HG02763 (cell line): ENCODE data around the gene TMEM59.

Source experiments
- ATAC-seq: cut with Tn5 transposase; IDR thresholded peaks from one replicate; pipeline ENCODE4 v1.9.1; 2021; ENCODE audit warnings: mild to moderate bottlenecking, moderate library complexity; ENCODE audit not compliant: unreplicated experiment

TMEM59 gene

DNA sequence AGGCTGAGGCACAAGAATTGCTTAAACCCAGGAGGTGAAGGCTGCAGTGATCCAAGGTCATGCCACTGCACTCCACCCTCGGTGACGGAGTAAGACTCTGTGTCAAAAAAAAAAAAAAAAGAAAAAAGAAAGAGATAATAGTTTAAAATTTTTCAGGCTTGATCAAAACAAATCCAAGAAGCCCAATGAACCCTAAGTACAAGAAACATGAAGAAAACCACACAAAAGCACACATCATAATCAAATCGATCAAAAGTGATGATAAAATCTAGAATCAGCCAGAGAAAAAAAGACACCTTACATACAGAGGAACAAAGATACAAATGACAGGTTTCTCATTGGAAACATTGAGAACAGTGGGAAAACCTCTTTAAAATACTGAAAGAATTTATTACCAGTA is 66.5 kb downstream of the TMEM59 start:
- ATAC-seq = no peak

DNA sequence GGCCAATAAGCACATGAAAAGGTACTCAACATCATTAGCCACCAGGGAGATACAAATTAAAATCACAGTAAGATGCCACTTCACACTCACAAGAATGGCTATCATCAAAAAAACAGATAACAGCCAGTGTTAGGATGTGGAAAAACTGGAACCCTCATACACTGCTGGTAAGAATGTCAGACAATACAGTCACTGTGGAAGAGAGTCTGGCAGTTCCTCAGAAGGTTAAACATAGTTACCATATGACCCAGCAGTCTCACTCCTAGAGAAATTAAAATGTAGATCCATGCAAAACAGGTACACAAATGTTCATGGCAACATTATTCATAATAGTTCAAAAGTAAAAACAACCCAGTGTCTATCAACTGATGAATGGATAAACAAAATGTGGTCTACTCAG is 68.3 kb downstream of the TMEM59 start:
- no peak for ATAC-seq

DNA sequence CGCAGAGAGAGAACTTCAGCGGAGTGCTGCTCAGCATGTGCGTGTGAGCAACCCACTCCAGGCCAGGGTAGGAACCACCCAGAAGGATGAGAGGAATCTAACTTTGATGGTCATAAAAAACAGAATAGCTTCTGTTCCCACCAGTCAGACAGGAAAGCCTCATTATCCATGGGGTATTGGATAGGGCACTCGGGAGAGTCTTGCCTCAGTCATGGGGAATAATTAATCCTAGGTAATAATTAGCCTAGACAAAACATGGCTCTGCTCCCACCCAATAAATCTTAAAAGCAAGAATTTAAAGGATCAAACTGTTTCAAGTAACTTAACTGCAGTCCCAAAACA is 70.3 kb downstream of the TMEM59 start:
- ATAC-seq = no peak

DNA sequence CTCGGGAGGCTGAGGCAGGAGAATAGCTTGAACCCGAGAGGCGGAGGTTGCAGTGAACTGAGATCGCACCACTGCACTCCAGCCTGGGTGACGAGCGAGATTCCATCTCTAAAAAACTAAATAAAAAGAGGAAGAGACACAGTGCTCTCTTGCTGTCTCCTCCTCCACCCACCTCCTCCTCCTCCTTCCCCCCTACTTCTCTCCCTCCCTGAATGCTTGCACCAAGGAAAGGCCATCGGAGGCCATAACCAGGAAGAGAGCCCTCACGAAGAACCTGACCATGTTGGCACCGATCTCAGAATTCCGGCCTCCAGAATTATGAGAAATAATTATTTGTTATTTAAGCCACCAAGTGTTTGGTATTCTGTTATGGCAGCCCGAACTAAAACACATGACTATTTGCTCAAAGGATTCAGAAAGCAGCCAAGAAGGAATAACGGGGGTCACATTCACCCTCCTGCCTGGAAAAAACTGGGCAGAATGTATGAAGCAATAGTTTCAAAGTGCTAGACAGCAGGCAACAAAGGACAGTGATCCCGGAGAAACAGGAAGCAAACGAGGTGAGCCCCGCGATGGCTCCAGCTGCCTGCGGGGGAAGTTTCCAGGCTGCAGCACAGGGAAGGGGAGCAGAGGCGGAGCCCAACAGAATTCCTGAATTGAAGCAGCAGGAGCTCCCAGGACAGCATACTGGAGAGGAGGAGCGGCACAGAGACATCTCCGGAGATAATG is 70.8 kb downstream of the TMEM59 start:
- ATAC-seq = no peak

DNA sequence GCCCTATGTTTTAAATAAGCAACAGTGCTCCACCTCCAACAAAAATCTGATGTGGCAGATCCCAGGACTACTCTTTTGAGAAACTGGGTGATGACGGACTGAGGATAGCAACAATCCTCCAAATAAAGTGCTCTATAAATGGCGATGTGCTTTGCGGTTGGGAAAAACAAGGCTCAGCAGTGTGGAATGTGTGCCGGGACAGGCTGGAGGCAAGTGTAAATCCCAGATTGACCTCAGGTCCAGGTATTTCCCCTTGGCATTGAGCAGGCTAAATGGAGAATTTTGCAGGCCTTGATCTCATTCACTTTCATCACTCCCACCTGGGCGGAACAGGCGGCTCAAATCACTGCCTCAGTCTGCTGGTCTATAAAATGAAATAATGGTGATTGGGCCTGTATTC is 71.8 kb downstream of the TMEM59 start:
- no peak for ATAC-seq

DNA sequence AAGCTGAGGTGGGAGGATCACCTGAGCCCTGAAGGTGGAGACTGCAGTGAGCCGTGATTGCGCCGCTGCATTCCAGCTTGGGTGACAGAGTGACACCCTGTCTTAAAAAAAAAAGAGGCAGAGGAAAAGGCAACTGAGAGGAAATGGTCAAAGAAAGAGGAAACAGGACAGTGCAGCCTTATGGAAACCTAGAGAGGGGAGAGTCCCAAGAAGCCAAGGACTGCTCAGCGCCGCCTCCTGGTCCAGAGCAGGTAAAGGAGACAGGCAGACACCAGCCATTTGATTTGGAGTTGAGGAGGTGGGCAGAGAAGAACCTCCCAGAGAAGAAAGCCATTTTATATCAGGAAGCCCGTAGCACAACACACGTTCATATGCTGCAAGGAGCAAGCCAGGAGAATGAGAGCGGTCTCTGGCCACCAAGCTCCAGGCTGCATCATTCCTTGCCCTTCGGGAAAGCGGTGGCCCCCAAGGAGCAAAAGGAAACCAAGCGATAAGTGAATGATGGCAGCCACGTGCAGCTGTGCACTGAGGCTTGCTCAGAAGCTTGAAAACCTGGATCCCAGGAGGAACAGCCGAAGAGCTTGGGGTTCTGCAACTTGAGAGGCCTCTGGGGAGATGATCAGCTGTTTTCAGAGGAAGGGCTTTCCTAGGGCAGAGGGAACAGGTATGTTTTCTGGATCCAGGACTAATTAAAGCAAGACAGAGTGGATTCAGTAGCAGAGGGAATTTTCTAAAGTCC is 73.1 kb downstream of the TMEM59 start:
- ATAC-seq = no peak
